ENCODE data around the gene RBP3. TPM values are rescaled to one million over a fixed set of nuclear protein-coding genes. Genes with fewer than 3 reads are reported as not detected.

The RBP3 gene
- total RNA-seq, 1 experiment from 2014 or later, result not detected

DNA sequence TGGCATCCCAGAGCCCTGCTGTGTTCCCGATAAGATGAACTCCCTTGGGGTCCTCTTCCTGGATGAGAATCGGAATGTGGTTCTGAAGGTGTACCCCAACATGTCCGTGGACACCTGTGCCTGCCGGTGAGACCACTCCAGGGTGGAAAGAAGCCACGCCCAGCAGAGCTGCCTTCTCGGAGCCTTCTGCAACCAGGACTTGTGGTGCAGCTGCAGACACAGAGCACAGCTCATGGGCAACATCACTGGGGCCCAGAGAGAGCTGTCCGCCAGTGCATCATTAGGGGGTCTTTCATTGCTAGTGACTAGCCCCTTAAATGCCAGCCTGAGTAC, 35.5 kb upstream of the RBP3 start:
- no peak overlapping the region for H3K4me2 ChIP-seq (ENCODE audit: insufficient read depth, insufficient read length, low read length)
- no peak overlapping the region for H4K8ac ChIP-seq (replicated peaks; ENCODE audit: insufficient read length, low read depth, low read length)
- peaks cover 12 to 15% of the 10 kb centered on the region in 2 experiments; a peak in 3 of 4 replicates for H3K4me1 Mint-ChIP-seq
- no peaks in the 10 kb centered on the region for H3K23me2 ChIP-seq (ENCODE audit: insufficient read length, low read depth, low read length, poor library complexity, severe bottlenecking)
- H3K9me3 Mint-ChIP-seq, result no peaks in the 10 kb centered on the region; a peak in 1 of 5 replicates
- H2BK120ac ChIP-seq (ENCODE audit: low read depth, low read length, poor library complexity, severe bottlenecking), result no peak overlapping the region
- no peak overlapping the region for H2BK12ac ChIP-seq (ENCODE audit: insufficient read length, low read depth, low read length)
- no peak overlapping the region for H3K14ac ChIP-seq (ENCODE audit: insufficient read depth, low read length)
- no peak overlapping the region for H3K23ac ChIP-seq (ENCODE audit: insufficient read length, low read depth, low read length)
- H3K9me3 ChIP-seq (ENCODE audit: control insufficient read depth, low read depth, low read length), result no peaks in the 10 kb centered on the region
- no peak overlapping the region for H3K27ac ChIP-seq (ENCODE audit: insufficient read length, low read depth, low read length)
- H3K4ac ChIP-seq (ENCODE audit: low read depth, low read length), result no peak overlapping the region
- H3K27ac Mint-ChIP-seq, result no peak overlapping the region
- H3K27me3 ChIP-seq (ENCODE audit: insufficient read depth, low read length), result no peaks in the 10 kb centered on the region
- H2AFZ ChIP-seq (ENCODE audit: low read length), result no peak overlapping the region
- no peak for DNase-seq
- no peaks in the 10 kb centered on the region for H3K79me1 ChIP-seq (ENCODE audit: insufficient read depth, low read depth, low read length, poor library complexity, severe bottlenecking)
- H3T11ph ChIP-seq (ENCODE audit: low read length), result no peak overlapping the region
- H3K36me3 Mint-ChIP-seq (ENCODE audit: insufficient read depth in 1 of 3, low read depth in 3 of 3), result no peaks in the 10 kb centered on the region
- H3K4me1 ChIP-seq (ENCODE audit: insufficient read depth, low read length), result no peaks in the 10 kb centered on the region; the same call in 1 of the 2 replicates
- no peaks in the 10 kb centered on the region for H3K79me2 ChIP-seq (ENCODE audit: insufficient read depth, low read length)
- no peak overlapping the region for H3K9ac ChIP-seq (ENCODE audit: extremely low read depth, insufficient read length, low read length)
- no peak overlapping the region for H3K18ac ChIP-seq (ENCODE audit: insufficient read length, low read depth, low read length)
- no peak overlapping the region for H3K4me3 Mint-ChIP-seq
- TF ChIP-seq, protein P1, sequence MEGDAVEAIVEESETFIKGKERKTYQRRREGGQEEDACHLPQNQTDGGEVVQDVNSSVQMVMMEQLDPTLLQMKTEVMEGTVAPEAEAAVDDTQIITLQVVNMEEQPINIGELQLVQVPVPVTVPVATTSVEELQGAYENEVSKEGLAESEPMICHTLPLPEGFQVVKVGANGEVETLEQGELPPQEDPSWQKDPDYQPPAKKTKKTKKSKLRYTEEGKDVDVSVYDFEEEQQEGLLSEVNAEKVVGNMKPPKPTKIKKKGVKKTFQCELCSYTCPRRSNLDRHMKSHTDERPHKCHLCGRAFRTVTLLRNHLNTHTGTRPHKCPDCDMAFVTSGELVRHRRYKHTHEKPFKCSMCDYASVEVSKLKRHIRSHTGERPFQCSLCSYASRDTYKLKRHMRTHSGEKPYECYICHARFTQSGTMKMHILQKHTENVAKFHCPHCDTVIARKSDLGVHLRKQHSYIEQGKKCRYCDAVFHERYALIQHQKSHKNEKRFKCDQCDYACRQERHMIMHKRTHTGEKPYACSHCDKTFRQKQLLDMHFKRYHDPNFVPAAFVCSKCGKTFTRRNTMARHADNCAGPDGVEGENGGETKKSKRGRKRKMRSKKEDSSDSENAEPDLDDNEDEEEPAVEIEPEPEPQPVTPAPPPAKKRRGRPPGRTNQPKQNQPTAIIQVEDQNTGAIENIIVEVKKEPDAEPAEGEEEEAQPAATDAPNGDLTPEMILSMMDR (conservative IDR thresholded peaks at IDR 0.05), result no peak
- H3K27me3 Mint-ChIP-seq (ENCODE audit: low read depth), result peaks cover 8% of the 10 kb centered on the region
- no peak overlapping the region for H4K91ac ChIP-seq (ENCODE audit: insufficient read length, low read depth, low read length)
- H4K5ac ChIP-seq (ENCODE audit: insufficient read length, low read depth, low read length), result no peak overlapping the region
- peaks cover 2% of the 10 kb centered on the region for H4K20me1 ChIP-seq (ENCODE audit: control insufficient read depth, insufficient read depth, insufficient read length)
- no CpG with 5 or more reads among the region's 7 CpGs for WGBS (ENCODE audit: extremely low coverage, insufficient read length, low lambda C conversion rate)
- no peak overlapping the region for H2BK15ac ChIP-seq (ENCODE audit: low read depth, low read length)
- no peak overlapping the region for H2BK20ac ChIP-seq (ENCODE audit: low read depth, low read length, poor library complexity, severe bottlenecking)
- no peak overlapping the region for H3K56ac ChIP-seq (ENCODE audit: insufficient read length, low read depth, low read length)
- H2BK5ac ChIP-seq (ENCODE audit: insufficient read length, low read length), result no peak overlapping the region
- no peak overlapping the region for H2AK5ac ChIP-seq (ENCODE audit: insufficient read length, low read length)
